Upper lobe of left lung (tissue), 6 donors: ENCODE data around the gene MFAP5. TPM values are rescaled to one million over a fixed set of nuclear protein-coding genes. Genes with fewer than 3 reads are reported as not detected.

ENCODE experiments used
- ATAC-seq, 2 donors: fragments of 200-7000 bp; cut with Tn5 transposase; one replicate each; pipeline ENCODE4 v1.9.1; 2022; ENCODE audit warnings: mild to moderate bottlenecking in 2 of 2, moderate library complexity in 2 of 2; ENCODE audit not compliant: low FRiP score in 2 of 2
- DNase-seq, 2 donors: peaks; one replicate each; pipeline ENCODE4 v3.0.0-alpha.2; 2019 to 2020
- H3K27ac ChIP-seq, 4 donors: fragments of 200-600 bp; sonication (generic); one replicate each; pipeline ENCODE4 v1.5.1; 2016 to 2019
- H3K27me3 ChIP-seq, 4 donors: fragments of 200-600 bp; sonication (generic); one replicate each; pipeline ENCODE4 v1.5.1; 2017 to 2019
- H3K36me3 ChIP-seq, 4 donors: fragments of 200-600 bp; sonication (generic); one replicate each; pipeline ENCODE4 v1.5.1; 2016 to 2019
- H3K4me1 ChIP-seq, 4 donors: fragments of 200-600 bp; sonication (generic); one replicate each; pipeline ENCODE4 v1.5.1; 2018 to 2019
- H3K4me3 ChIP-seq, 4 donors: fragments of 200-600 bp; sonication (generic); one replicate each; pipeline ENCODE4 v1.5.1; 2017 to 2019; ENCODE audit warnings: mild to moderate bottlenecking in 2 of 4, moderate library complexity in 1 of 4
- H3K9me3 ChIP-seq, 4 donors: fragments of 200-600 bp; sonication (generic); one replicate each; pipeline ENCODE4 v1.5.1; 2018 to 2019
- CTCF ChIP-seq, 6 experiments: fragments of 450-650 bp in 4 of 6; fragments of 200-600 bp in 2 of 6; sonication (generic) in 2 of 6; IDR thresholded peaks; one replicate each; pipeline ENCODE4 v1.5.1; 2016 to 2019; ENCODE audit warnings: antibody characterized with exemption in 6 of 6
- EP300 ChIP-seq, 4 donors: sonication (generic); formaldehyde crosslinking; IDR thresholded peaks; one replicate each; pipeline ENCODE4 v1.5.1; 2017; ENCODE audit warnings: antibody characterized with exemption in 4 of 4, control low read depth in 2 of 4
- POLR2A ChIP-seq, 4 donors: fragments of 450-650 bp; IDR thresholded peaks; one replicate each; pipeline ENCODE4 v1.5.1; 2016 to 2017; ENCODE audit warnings: antibody characterized with exemption in 4 of 4, mild to moderate bottlenecking in 2 of 4
- POLR2AphosphoS5 ChIP-seq, 2 donors: sonication (generic); formaldehyde crosslinking; IDR thresholded peaks; one replicate each; pipeline ENCODE4 v1.5.1; 2017; ENCODE audit warnings: antibody characterized with exemption in 2 of 2
- WGBS, 2 donors: methylation state at CpG; one replicate each; pipeline ENCODE4 v1.1.5; 2017 to 2018; 5-methylcytosine and 5-hydroxymethylcytosine counted together
- small RNA-seq, 4 donors: library from RNA; depleted of rRNA; stranded (forward); fragments of <200 nt; gene quantifications; one replicate each; pipeline ENCODE3, GENCODE V24; 2016
- total RNA-seq, 6 donors: library from RNA; depleted of rRNA in 4 of 6; stranded (reverse); fragments of >200 nt in 4 of 6; gene quantifications; one replicate each; pipeline versions ENCODE4 v1.1.0 to v1.2.1, GENCODE V29; 2016 to 2021
- donor health status: DM: no; HTN: no; CAD: no; lungs with moderate emphysema.
- donor health status: DM: no; HTN: yes; CAD: no; lungs with severe emphysema.

The MFAP5 gene
- total RNA-seq, 6 donors from 2014 or later: 2.1 to 102 (median 8.5) TPM

GRCh38 chr12:8605057-8605456 lies 57.6 kb downstream of the MFAP5 start:
- Histone ChIP-seq H3K27me3 (no peaks in the 10 kb centered on the region), H3K9me3 (no peaks in the 10 kb centered on the region), H3K4me3 (no peak overlapping the region), H3K36me3 (no peaks in the 10 kb centered on the region), H3K4me1 (peaks cover 0 to 7% (median 2%) of the 10 kb centered on the region in 4 donors), H3K27ac (no peak overlapping the region)
- no peak for ATAC-seq
- WGBS, 2 donors: 95 to 96% methylated on average over 30 of the region's 30 CpGs
- DNase-seq: peak in 1 of 2 donors; percentile 73
- TF ChIP-seq EP300 (IDR thresholded peaks at IDR 0.05): no peak
- TF ChIP-seq POLR2AphosphoS5 (IDR thresholded peaks at IDR 0.05): no peak
- no peak for TF ChIP-seq CTCF (IDR thresholded peaks at IDR 0.05)
- TF ChIP-seq POLR2A (IDR thresholded peaks at IDR 0.05): no peak

- 34 to 40% methylated on average over 3 of the region's 3 CpGs for WGBS, 2 donors
- Histone ChIP-seq H3K4me1 (peaks cover 0 to 3% (median under 1%) of the 10 kb centered on the region in 4 donors), H3K27ac (no peak overlapping the region), H3K27me3 (no peaks in the 10 kb centered on the region), H3K9me3 (no peaks in the 10 kb centered on the region), H3K4me3 (no peak overlapping the region), H3K36me3 (no peaks in the 10 kb centered on the region)
- peak in 1 of 6 experiments; percentile 4 for TF ChIP-seq CTCF (IDR thresholded peaks at IDR 0.05)
- no peak for TF ChIP-seq POLR2AphosphoS5 (IDR thresholded peaks at IDR 0.05)
- no peak for TF ChIP-seq POLR2A (IDR thresholded peaks at IDR 0.05)
- TF ChIP-seq EP300 (IDR thresholded peaks at IDR 0.05): no peak
- DNase-seq (no peak), ATAC-seq (no peak)
These were observed 58.8 kb downstream of the MFAP5 start for GRCh38 chr12:8603856-8604255.

GRCh38 chr12:8603286-8603685 lies 59.3 kb downstream of the MFAP5 start:
- no peaks in the 10 kb centered on the region for H3K9me3 ChIP-seq
- WGBS, 2 donors: 41 to 46% methylated on average over 2 of the region's 2 CpGs
- H3K4me1 ChIP-seq: no peaks in the 10 kb centered on the region
- no peaks in the 10 kb centered on the region for H3K36me3 ChIP-seq
- H3K27me3 ChIP-seq: no peaks in the 10 kb centered on the region
- no peak for DNase-seq
- TF ChIP-seq EP300 (IDR thresholded peaks at IDR 0.05) (no peak), POLR2A (IDR thresholded peaks at IDR 0.05) (no peak), CTCF (IDR thresholded peaks at IDR 0.05) (no peak), POLR2AphosphoS5 (IDR thresholded peaks at IDR 0.05) (no peak)
- no peak for ATAC-seq
- H3K27ac ChIP-seq: no peak overlapping the region
- no peak overlapping the region for H3K4me3 ChIP-seq

- no peaks in the 10 kb centered on the region for H3K27me3 ChIP-seq
- no peaks in the 10 kb centered on the region for H3K36me3 ChIP-seq
- no peaks in the 10 kb centered on the region for H3K9me3 ChIP-seq
- no peak overlapping the region for H3K4me3 ChIP-seq
- no peak for ATAC-seq
- WGBS, 2 donors: 74 to 78% methylated on average over 3 of the region's 3 CpGs
- H3K27ac ChIP-seq: no peak overlapping the region
- no peaks in the 10 kb centered on the region for H3K4me1 ChIP-seq
- DNase-seq: no peak
- TF ChIP-seq POLR2A (IDR thresholded peaks at IDR 0.05): no peak
- no peak for TF ChIP-seq EP300 (IDR thresholded peaks at IDR 0.05)
- TF ChIP-seq CTCF (IDR thresholded peaks at IDR 0.05): no peak
- no peak for TF ChIP-seq POLR2AphosphoS5 (IDR thresholded peaks at IDR 0.05)
These were observed 66.1 kb downstream of the MFAP5 start for GRCh38 chr12:8596561-8596960.

Small RNA genes within 50 kb of the gene (small RNA-seq; reads per million reads assigned to genes)
- 0 reads per million in 4 donors for gene RF00564

Other genes starting within 250 kb of the MFAP5 start
- gene CLEC6A, start 206.9 kb downstream of the MFAP5 start, total RNA-seq: under 1 TPM in 4 of 6 donors, not detected in 2; 0.49 to 0.98 (median 0.77) TPM
- gene CLEC4D, start 149.3 kb downstream of the MFAP5 start, total RNA-seq: 1 to 10 TPM in 5 of 6 donors, not detected in 1; 1.2 to 4.0 (median 3.2) TPM
- gene CLEC4E, start 121.9 kb downstream of the MFAP5 start, total RNA-seq: 10 to 100 TPM in 5 of 6 donors, 1 to 10 TPM in 1; 3.0 to 30.8 (median 16.3) TPM
- gene AICDA, start 50.0 kb downstream of the MFAP5 start, total RNA-seq: 1 to 10 TPM in 1 of 6 donors, under 1 TPM in 1, not detected in 4; 0.74 to 1.3 TPM
- gene RIMKLB, start 35.2 kb upstream of the MFAP5 start, total RNA-seq: 100 to 1,000 TPM in 1 of 6 donors, 10 to 100 TPM in 5; 25.2 to 103 (median 40.1) TPM
- gene A2ML1, start 159.8 kb upstream of the MFAP5 start, total RNA-seq: under 1 TPM in 2 of 6 donors, not detected in 4; 0.13 to 0.15 TPM